ENCODE measurements around the gene TCEAL3. TPM values are rescaled to one million over a fixed set of nuclear protein-coding genes. Genes with fewer than 3 reads are reported as not detected.

Gene TCEAL3, protein sequence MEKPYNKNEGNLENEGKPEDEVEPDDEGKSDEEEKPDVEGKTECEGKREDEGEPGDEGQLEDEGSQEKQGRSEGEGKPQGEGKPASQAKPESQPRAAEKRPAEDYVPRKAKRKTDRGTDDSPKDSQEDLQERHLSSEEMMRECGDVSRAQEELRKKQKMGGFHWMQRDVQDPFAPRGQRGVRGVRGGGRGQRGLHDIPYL
- total RNA-seq: 1 to 10 TPM; 3.8 to 7.0 TPM

DNA sequence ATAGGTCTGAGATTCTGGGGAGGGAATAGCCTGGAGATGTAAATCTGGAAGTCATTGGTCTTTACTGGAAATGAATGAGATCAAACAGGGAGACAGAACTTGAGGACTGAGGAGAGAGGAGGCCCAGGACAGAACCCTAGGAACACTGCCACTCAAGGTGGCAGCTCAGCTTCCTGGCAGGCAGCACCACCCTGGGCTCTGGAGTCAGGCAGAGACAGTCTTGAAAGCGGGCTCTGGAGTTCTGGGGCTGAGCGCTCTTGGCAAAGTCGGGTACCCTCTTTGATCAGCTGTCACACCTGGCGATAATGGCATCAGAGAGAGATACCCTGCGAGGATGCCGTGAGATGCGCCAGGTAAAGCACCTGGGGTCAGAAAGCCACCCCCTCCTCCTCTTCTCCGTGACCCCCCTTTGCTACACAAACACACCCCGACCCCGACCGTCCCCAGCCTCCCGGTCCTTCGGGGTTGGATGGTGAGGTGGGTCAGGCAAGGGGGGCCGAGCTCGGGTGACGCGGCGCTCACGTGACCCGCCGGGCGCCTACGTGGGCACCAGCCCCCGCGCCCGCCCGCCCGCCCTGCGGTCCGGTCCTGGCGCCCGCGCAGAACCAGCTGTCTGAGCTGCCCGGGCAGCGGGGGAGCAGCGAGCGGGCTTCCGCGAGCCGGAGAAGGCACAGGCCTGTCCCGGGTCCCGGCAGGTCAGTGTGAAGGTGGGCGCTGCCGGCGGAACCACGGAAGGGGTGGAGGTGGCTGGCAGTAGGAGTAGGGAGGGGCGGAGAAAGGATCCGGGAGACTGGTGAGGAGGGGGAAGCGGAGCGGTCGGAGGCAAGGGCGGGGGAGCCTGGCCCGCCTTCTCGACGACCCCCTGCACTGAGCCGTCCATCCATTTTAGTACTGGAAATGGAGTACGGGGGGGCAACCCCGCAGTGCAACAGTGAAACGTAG is at the start of gene TCEAL3:
TCEAL3 (plus strand) TSS at position 600 of the 942 bp plus-strand sequence. CDS start 1,102 bp downstream, outside the sequence.

DNA sequence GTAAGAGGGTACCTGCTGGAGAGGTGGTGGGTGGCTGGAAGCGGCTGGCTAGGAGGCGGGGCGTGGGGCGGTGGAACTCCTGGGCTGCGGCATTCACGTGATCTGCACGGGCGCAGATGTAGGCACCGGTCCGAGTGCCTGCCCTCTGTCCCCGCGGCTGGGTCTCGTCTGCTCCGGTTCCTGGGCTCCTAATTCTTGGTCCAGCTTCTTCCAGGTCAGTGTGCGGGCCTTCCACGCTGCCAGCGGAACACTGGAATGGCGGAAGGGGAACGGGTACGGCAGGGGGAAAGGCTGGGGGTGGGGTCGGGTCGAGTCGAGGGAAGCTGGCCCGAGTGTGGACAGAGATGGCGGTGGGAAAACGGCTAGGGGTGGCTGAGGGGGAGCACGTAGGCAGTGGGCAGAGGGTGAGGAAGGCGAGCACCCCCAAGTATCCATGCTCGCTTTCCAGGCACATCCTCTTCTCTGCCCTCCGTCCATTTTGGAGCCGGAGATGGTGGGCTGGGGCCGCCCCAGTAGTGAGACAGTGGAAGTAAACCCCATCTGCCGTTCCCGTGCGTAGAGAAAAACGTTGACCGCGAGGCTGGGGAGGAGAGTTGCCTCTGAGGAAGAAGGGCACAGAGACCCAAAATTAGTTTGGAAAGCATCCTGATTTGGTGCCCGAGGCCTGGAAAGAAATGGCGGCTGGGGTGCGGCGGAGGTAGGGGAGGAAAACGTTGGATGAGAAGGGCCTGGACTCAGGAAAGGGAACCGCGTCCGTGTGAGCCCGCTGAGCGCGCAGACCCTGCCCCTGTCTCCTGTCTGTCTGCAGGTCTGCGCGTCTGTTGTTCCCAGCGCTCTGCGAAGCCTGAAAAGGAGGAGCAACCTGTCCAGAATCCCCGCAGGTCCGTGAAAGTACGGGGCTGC is 22.1 kb upstream of the TCEAL3 start, which contains the start of gene TCEAL4:
TCEAL4 (plus strand) TSS at position 105 of the 903 bp plus-strand sequence. CDS start 1,161 bp downstream, outside the sequence.

DNA sequence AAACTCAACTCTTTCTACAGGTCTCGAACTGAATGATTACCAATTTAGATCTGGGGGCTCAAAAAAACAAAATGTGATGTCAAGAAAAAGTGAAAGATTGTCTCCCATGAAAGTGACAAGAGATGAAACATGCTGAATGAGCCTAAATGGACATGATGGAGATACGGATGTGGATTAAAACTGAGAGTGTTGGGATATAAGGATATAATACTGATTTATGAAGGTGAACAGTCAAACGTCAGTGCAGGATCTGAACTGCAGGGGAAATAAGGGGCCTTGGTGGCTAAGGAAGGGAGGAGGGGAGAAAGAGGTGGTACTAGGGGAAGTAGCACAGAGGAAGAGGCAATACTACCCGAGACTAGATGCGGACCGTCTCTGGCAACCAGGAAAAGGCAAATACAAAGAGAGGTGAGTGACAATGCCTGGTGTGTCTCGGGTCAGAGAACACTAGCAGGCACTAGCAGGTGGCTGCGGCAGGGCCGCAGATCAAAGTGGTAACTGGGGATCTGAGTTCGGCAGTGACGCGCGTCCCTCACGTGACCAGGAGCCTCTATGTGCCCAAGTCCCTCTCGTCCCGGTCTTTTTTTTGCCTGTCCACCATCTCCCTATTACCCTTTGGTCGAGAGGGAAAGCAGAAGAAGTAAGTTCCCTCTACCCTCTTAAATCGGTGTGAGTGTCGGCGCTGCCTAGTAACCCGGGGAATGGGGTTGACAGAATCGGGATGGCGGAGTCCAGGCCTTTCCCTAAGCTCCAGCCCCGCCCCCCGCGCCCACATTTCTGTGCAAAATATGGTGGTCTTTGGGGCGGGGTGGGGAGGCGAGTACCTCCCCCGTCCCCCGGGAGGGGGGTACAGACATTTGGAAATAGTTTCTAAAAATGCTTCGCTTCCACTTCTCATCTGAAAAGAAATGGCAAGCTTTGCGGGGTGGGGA is 20.9 kb downstream of the TCEAL3 start, which contains the start of gene TCEAL1:
TCEAL1 (plus strand) TSS at position 590 of the 932 bp plus-strand sequence. CDS start 942 bp downstream, outside the sequence.

Other genes starting within 250 kb of the TCEAL3 start
- gene BEX3, start 231.4 kb upstream of the TCEAL3 start, total RNA-seq: 100 to 1,000 TPM; 147 to 185 TPM
- gene RAB40A, start 88.5 kb upstream of the TCEAL3 start, total RNA-seq: under 1 TPM; under 0.01 TPM
- 10 to 100 TPM; 18.6 to 25.6 TPM for gene TCEAL4, start 22.4 kb upstream of the TCEAL3 start, total RNA-seq
- 10 to 100 TPM; 27.2 to 27.6 TPM for gene TCEAL1, start 21.0 kb downstream of the TCEAL3 start, total RNA-seq
- 100 to 1,000 TPM; 563 to 639 TPM for gene MORF4L2, start 78.7 kb downstream of the TCEAL3 start, total RNA-seq
- not detected for gene TMEM31, start 102.9 kb downstream of the TCEAL3 start, total RNA-seq
- gene PLP1, start 168.9 kb downstream of the TCEAL3 start, total RNA-seq: 100 to 1,000 TPM; 171 to 300 TPM
- gene RAB9B, start 224.3 kb downstream of the TCEAL3 start, total RNA-seq: 1 to 10 TPM in 1 of 2 donors, under 1 TPM in 1; 0.67 to 1.0 TPM

All from melanocyte of skin (primary cell).